H1 (cell line): ENCODE results near the gene AHCY. TPM values are rescaled to one million over a fixed set of nuclear protein-coding genes. Genes with fewer than 3 reads are reported as not detected.

Experiments
- CTCF ChIA-PET: fragments of 300-600 bp; sonication (Branson Sonifier 250); formaldehyde crosslinking; loops from one replicate; lab custom pipeline; 2021; ENCODE audit not compliant: partially characterized antibody; lab: Charles Lee
- POLR2A ChIA-PET: fragments of 300-600 bp; sonication (Branson Sonifier 250); formaldehyde crosslinking; loops from one replicate; lab custom pipeline; 2021; ENCODE audit warnings: inconsistent platforms; ENCODE audit not compliant: partially characterized antibody; lab: Charles Lee
- DNase-seq, 2 experiments: peaks; one replicate each; pipeline versions ENCODE4 v3.0.0 to v3.0.0-alpha.2; 2010 to 2022; ENCODE audit warnings: low spot score in 2 of 2, low read depth in 1 of 2, mixed read lengths in 1 of 2
- FAIRE-seq: peaks from 2 replicates; lab custom pipeline; 2011; peaks lifted over from hg19 to GRCh38; lab: Jason Lieb, UNC
- H2AFZ ChIP-seq: 2 replicates; pipeline ENCODE4 v1.8.1; 2012; ENCODE audit warnings: low read length, inconsistent platforms
- H2AK5ac ChIP-seq: 2 replicates; pipeline ENCODE4 v1.6.1; 2013; ENCODE audit warnings: low read depth, low read length
- H2BK120ac ChIP-seq: replicated peaks from 2 replicates; pipeline ENCODE3; 2013; ENCODE audit warnings: low read depth, low read length, inconsistent platforms
- H2BK12ac ChIP-seq: 2 replicates; pipeline ENCODE4 v1.6.1; 2013; ENCODE audit warnings: low read depth, low read length
- H2BK15ac ChIP-seq: 2 replicates; pipeline ENCODE4 v1.6.1; 2013; ENCODE audit warnings: low read length
- H2BK20ac ChIP-seq: 2 replicates; pipeline ENCODE4 v1.6.1; 2013; ENCODE audit warnings: low read length
- H2BK5ac ChIP-seq: 2 replicates; pipeline ENCODE4 v1.6.1; 2013; ENCODE audit warnings: low read depth, low read length
- H3K14ac ChIP-seq: 2 replicates; pipeline ENCODE4 v1.6.1; 2013; ENCODE audit warnings: inconsistent platforms; ENCODE audit not compliant: insufficient read length
- H3K18ac ChIP-seq: 2 replicates; pipeline ENCODE4 v1.6.1; 2013; ENCODE audit warnings: low read length; ENCODE audit errors: extremely low read depth
- H3K23ac ChIP-seq: 2 replicates; pipeline ENCODE4 v1.6.1; 2013; ENCODE audit warnings: inconsistent platforms; ENCODE audit not compliant: insufficient read length
- H3K23me2 ChIP-seq: 2 replicates; pipeline ENCODE4 v1.6.1; 2013; ENCODE audit warnings: low read depth, low read length
- H3K27ac ChIP-seq: 2 replicates; pipeline ENCODE4 v1.6.1; 2011; ENCODE audit warnings: low read depth, low read length, inconsistent platforms
- H3K27me3 ChIP-seq, 4 experiments: replicated peaks in 1 of 4; 1 replicate in 1 of 4; 2 replicates in 3 of 4; pipeline versions ENCODE4 v1.6.1 to v1.8.1; 2011 to 2013; ENCODE audit warnings: low read length in 3 of 4, mild to moderate bottlenecking in 3 of 4, inconsistent platforms in 2 of 4, mixed read lengths in 2 of 4, moderate library complexity in 1 of 4; ENCODE audit not compliant: control insufficient read depth in 3 of 4, insufficient read depth in 3 of 4; ENCODE audit errors: extremely low read depth in 1 of 4
- H3K36me3 ChIP-seq, 4 experiments: 2 replicates each; pipeline versions ENCODE4 v1.6.1 to v1.8.1; 2011 to 2013; ENCODE audit warnings: mild to moderate bottlenecking in 4 of 4, low read length in 3 of 4, moderate library complexity in 2 of 4, control low read depth in 1 of 4, inconsistent platforms in 1 of 4; ENCODE audit not compliant: insufficient read depth in 4 of 4, control insufficient read depth in 2 of 4
- H3K4ac ChIP-seq: replicated peaks from 2 replicates; pipeline ENCODE3; 2013; ENCODE audit warnings: low read length, low read depth, mixed read lengths, inconsistent platforms; ENCODE audit not compliant: insufficient read length
- H3K4me1 ChIP-seq, 4 experiments: replicated peaks in 1 of 4; 1 replicate in 1 of 4; 2 replicates in 3 of 4; pipeline versions ENCODE4 v1.6.1 to v1.8.1; 2011 to 2013; ENCODE audit warnings: low read length in 3 of 4, inconsistent platforms in 2 of 4, mixed read lengths in 1 of 4; ENCODE audit not compliant: insufficient read depth in 4 of 4, control insufficient read depth in 3 of 4
- H3K4me2 ChIP-seq, 2 experiments: 2 replicates each; pipeline versions ENCODE4 v1.6.1 to v1.8.1; 2011 to 2013; ENCODE audit warnings: low read depth in 2 of 2, low read length in 2 of 2, control low read depth in 1 of 2, inconsistent platforms in 1 of 2, mild to moderate bottlenecking in 1 of 2; ENCODE audit not compliant: insufficient read depth in 1 of 2
- H3K4me3 ChIP-seq, 4 experiments: fragments of 200-600, 300-600 bp in 1 of 4; sonication (generic), shearing (Covaris generic), sonication (Bioruptor Twin) in 1 of 4; 2 replicates each; pipeline versions ENCODE4 v1.5.1 to v1.8.1; 2011 to 2016; ENCODE audit warnings: low read length in 4 of 4, low read depth in 3 of 4, control low read depth in 2 of 4, inconsistent platforms in 2 of 4, mild to moderate bottlenecking in 2 of 4, mixed read lengths in 1 of 4, moderate library complexity in 1 of 4; ENCODE audit not compliant: insufficient read depth in 2 of 4; ENCODE audit errors: extremely low read depth in 1 of 4
- H3K56ac ChIP-seq: replicated peaks from 2 replicates; pipeline ENCODE3; 2013; ENCODE audit warnings: low read depth, mild to moderate bottlenecking, mixed read lengths, low read length, inconsistent platforms; ENCODE audit not compliant: insufficient read length
- H3K79me1 ChIP-seq: 2 replicates; pipeline ENCODE4 v1.6.1; 2013; ENCODE audit warnings: low read depth, low read length, control low read depth
- H3K79me2 ChIP-seq, 2 experiments: 2 replicates each; pipeline versions ENCODE4 v1.6.1 to v1.8.1; 2012 to 2013; ENCODE audit warnings: low read length in 2 of 2, mild to moderate bottlenecking in 2 of 2, inconsistent platforms in 1 of 2; ENCODE audit not compliant: insufficient read depth in 2 of 2, control insufficient read depth in 1 of 2
- H3K9ac ChIP-seq, 4 experiments: replicated peaks in 1 of 4; 1 replicate in 1 of 4; 2 replicates in 3 of 4; pipeline versions ENCODE4 v1.6.1 to v1.8.1; 2011 to 2013; ENCODE audit warnings: low read depth in 3 of 4, low read length in 3 of 4, control low read depth in 2 of 4, mild to moderate bottlenecking in 2 of 4, moderate library complexity in 2 of 4, inconsistent platforms in 1 of 4; ENCODE audit errors: extremely low read depth in 1 of 4
- H3K9me3 ChIP-seq, 2 experiments: 2 replicates each; pipeline versions ENCODE4 v1.6.1 to v1.8.1; 2012 to 2013; ENCODE audit warnings: mild to moderate bottlenecking in 2 of 2, moderate library complexity in 2 of 2, control low read depth in 1 of 2, inconsistent platforms in 1 of 2, low read depth in 1 of 2, low read length in 1 of 2, mixed read lengths in 1 of 2; ENCODE audit not compliant: insufficient read depth in 2 of 2
- H4K20me1 ChIP-seq, 2 experiments: replicated peaks in 1 of 2; 2 replicates each; pipeline versions ENCODE3 to v1.8.1; 2011 to 2013; ENCODE audit warnings: inconsistent platforms in 2 of 2, low read length in 2 of 2, mild to moderate bottlenecking in 1 of 2; ENCODE audit not compliant: insufficient read depth in 2 of 2, control insufficient read depth in 1 of 2
- H4K5ac ChIP-seq: 2 replicates; pipeline ENCODE4 v1.6.1; 2013; ENCODE audit warnings: low read length, low read depth, mixed read lengths, inconsistent platforms; ENCODE audit not compliant: insufficient read length
- H4K8ac ChIP-seq: 2 replicates; pipeline ENCODE4 v1.8.0; 2013; ENCODE audit warnings: mild to moderate bottlenecking, moderate library complexity, low read length, inconsistent platforms; ENCODE audit not compliant: insufficient read depth; ENCODE audit errors: extremely low read depth
- H4K91ac ChIP-seq: replicated peaks from 2 replicates; pipeline ENCODE3; 2013; ENCODE audit warnings: low read length, mixed read lengths, inconsistent platforms; ENCODE audit not compliant: insufficient read length
- ATF3 ChIP-seq: IDR thresholded peaks from 2 replicates; pipeline ENCODE4 v1.6.1; 2011; ENCODE audit warnings: low read depth, mild to moderate bottlenecking, low read length; ENCODE audit not compliant: insufficient read depth
- BRCA1 ChIP-seq: IDR thresholded peaks from 2 replicates; pipeline ENCODE4 v1.6.1; 2012; ENCODE audit warnings: low read depth, low read length, improper control_type of control experiment
- EGR1 ChIP-seq: IDR thresholded peaks from 2 replicates; pipeline ENCODE4 v1.6.1; 2011; ENCODE audit warnings: low read depth, low read length, borderline replicate concordance
- JUND ChIP-seq: IDR thresholded peaks from 2 replicates; pipeline ENCODE4 v1.6.1; 2011; ENCODE audit warnings: mild to moderate bottlenecking, improper control_type of control experiment, low read length
- KDM1A ChIP-seq: fragments of 200-600, 300-600 bp; sonication (generic); IDR thresholded peaks from 2 replicates; pipeline ENCODE4 v1.7.1; 2016; ENCODE audit warnings: mild to moderate bottlenecking, low read length, borderline replicate concordance
- NRF1 ChIP-seq: IDR thresholded peaks from 2 replicates; pipeline ENCODE4 v1.6.1; 2011; ENCODE audit warnings: mild to moderate bottlenecking, low read depth, low read length, improper control_type of control experiment
- RBBP5 ChIP-seq: IDR thresholded peaks from 2 replicates; pipeline ENCODE4 v1.7.1; 2012; ENCODE audit warnings: low read depth, mild to moderate bottlenecking, inconsistent platforms, low read length, moderate library complexity, borderline replicate concordance
- RFX5 ChIP-seq: IDR thresholded peaks from 2 replicates; pipeline ENCODE4 v1.6.1; 2011; ENCODE audit warnings: low read depth, low read length, improper control_type of control experiment, borderline replicate concordance
- RNF2 ChIP-seq: fragments of 200-900, 300-1000 bp; sonication (generic); IDR thresholded peaks from 2 replicates; pipeline ENCODE4 v1.7.1; 2016; ENCODE audit warnings: borderline replicate concordance, low read depth, mild to moderate bottlenecking, antibody characterized with exemption, low read length; ENCODE audit not compliant: poor library complexity, severe bottlenecking; ENCODE audit errors: missing control alignments
- SAP30 ChIP-seq: fragments of 300-600 bp; sonication (generic); IDR thresholded peaks from 2 replicates; pipeline ENCODE4 v1.7.1; 2012; ENCODE audit warnings: low read length, moderate library complexity, mild to moderate bottlenecking, inconsistent platforms; ENCODE audit not compliant: insufficient read depth, insufficient replicate concordance
- SRF ChIP-seq: IDR thresholded peaks from 2 replicates; pipeline ENCODE4 v1.6.1; 2011; ENCODE audit warnings: mild to moderate bottlenecking, low read depth, low read length, moderate library complexity
- WGBS, 2 experiments: shearing (Covaris generic) in 1 of 2; methylation state at CpG; one replicate each; pipeline versions ENCODE4 v1.1.6 to v1.1.7; 2013 to 2015; ENCODE audit warnings: low lambda C conversion rate in 2 of 2, mixed read lengths in 2 of 2, inconsistent platforms in 1 of 2, low coverage in 1 of 2, missing lambda C conversion rate in 1 of 2; ENCODE audit not compliant: insufficient replicate concordance in 2 of 2, insufficient coverage in 1 of 2, insufficient read length in 1 of 2; ENCODE audit errors: extremely low coverage in 1 of 2, missing lambda C conversion rate in 1 of 2; 5-methylcytosine and 5-hydroxymethylcytosine counted together
- polyA plus RNA-seq, 7 experiments: library from polyadenylated mRNA; depleted of rRNA in 3 of 7; stranded (reverse) in 5 of 7; unstranded in 2 of 7; fragments of >200 nt in 5 of 7; fragments of 200-250 nt in 2 of 7; gene quantifications; 1 replicate in 5 of 7; 2 replicates in 1 of 7; 4 replicates in 1 of 7; pipeline versions ENCODE4 v1.2.1 to v1.2.3, GENCODE V29; 2011 to 2013; ENCODE audit warnings: missing spikeins in 2 of 7, mixed read lengths in 2 of 7
- total RNA-seq: library from RNA; stranded (reverse); fragmentation: NEBNext Ultra II Directional; extraction: Animal tissue kit (Norgen Biotek cat#: 25700); gene quantifications from 2 replicates; pipeline ENCODE4 v1.2.1, GENCODE V29; 2021

AHCY gene
- total and polyA plus RNA-seq, 2 of the 8 experiments (the other 6 are each of a cell fraction or from before 2014, with no cell fraction given) = 404 to 638 TPM

- no peak overlapping the region for H2AK5ac ChIP-seq
- WGBS, 2 experiments = 94% methylated on average over 2 of the region's 2 CpGs; no CpG with 5 or more reads in 1 of the 2 experiments
- H4K91ac ChIP-seq = no peak overlapping the region
- no peak overlapping the region for H2BK120ac ChIP-seq
- H2AFZ ChIP-seq = no peak overlapping the region
- FAIRE-seq (no peak), DNase-seq (no peak)
- no peak overlapping the region for H3K14ac ChIP-seq
- H3K18ac ChIP-seq = no peak overlapping the region
- H3K56ac ChIP-seq = no peak overlapping the region
- no peak overlapping the region for H3K27ac ChIP-seq
- no peak overlapping the region for H2BK5ac ChIP-seq
- no peak overlapping the region for H3K4me2 ChIP-seq
- no peaks in the 10 kb centered on the region for H3K79me1 ChIP-seq
- no peaks in the 10 kb centered on the region for H3K9me3 ChIP-seq
- no peak overlapping the region for H3K23ac ChIP-seq
- TF ChIP-seq ATF3 = no peak
- TF ChIP-seq RNF2 = no peak
- TF ChIP-seq EGR1 = no peak
- TF ChIP-seq RFX5 = no peak
- TF ChIP-seq SAP30 = no peak
- no peak for TF ChIP-seq NRF1
- TF ChIP-seq BRCA1 = no peak
- TF ChIP-seq RBBP5 = no peak
- no peak for TF ChIP-seq KDM1A
- TF ChIP-seq JUND = no peak
- TF ChIP-seq SRF = no peak
- H4K20me1 ChIP-seq = no peaks in the 10 kb centered on the region
- no peak overlapping the region for H2BK15ac ChIP-seq
- CTCF ChIA-PET = interaction anchor here (1.6 to 2.6 kb wide), 3 partner anchors 9 to 49 kb away, joined by 3 to 20 read pairs (median 6); no protein-coding TSS in a partner anchor
- H3K79me2 ChIP-seq = no peaks in the 10 kb centered on the region
- H2BK20ac ChIP-seq = no peak overlapping the region
- POLR2A ChIA-PET = interaction anchor here (1.0 kb wide), 1 partner anchor 20 kb away, joined by 6 read pairs; no protein-coding TSS in a partner anchor
- H4K5ac ChIP-seq = no peak overlapping the region
- H3K27me3 ChIP-seq = no peaks in the 10 kb centered on the region
- no peaks in the 10 kb centered on the region for H3K36me3 ChIP-seq
- H3K4ac ChIP-seq = no peak overlapping the region
- no peak overlapping the region for H2BK12ac ChIP-seq
- H3K9ac ChIP-seq = no peak overlapping the region
- H3K4me3 ChIP-seq = no peak overlapping the region
- no peaks in the 10 kb centered on the region for H3K23me2 ChIP-seq
- no peaks in the 10 kb centered on the region for H3K4me1 ChIP-seq
- H4K8ac ChIP-seq = no peak overlapping the region
Observed at GRCh38 chr20:34246126-34246626, 57.0 kb downstream of the AHCY start.
